Adipocyte (in vitro differentiated cells): ENCODE results near the gene ZCRB1.
A peak's percentile ranks its signal among the peaks of the same experiment; 100 is the strongest.

ENCODE experiments used
- DNase-seq: peaks from one replicate; pipeline ENCODE4 v3.0.0-alpha.2; 2015; ENCODE audit warnings: low read depth
- H3K27me3 ChIP-seq: replicated peaks from 2 replicates; pipeline ENCODE4 v1.7.0; 2013; ENCODE audit warnings: mild to moderate bottlenecking, low read length, moderate library complexity; ENCODE audit not compliant: control insufficient read depth, insufficient read depth
- H3K36me3 ChIP-seq: 2 replicates; pipeline ENCODE4 v1.7.0; 2013; ENCODE audit warnings: low read length, mild to moderate bottlenecking, moderate library complexity; ENCODE audit not compliant: control insufficient read depth, insufficient read depth, severe bottlenecking
- H3K4me1 ChIP-seq: 2 replicates; pipeline ENCODE4 v1.7.0; 2013; ENCODE audit warnings: mild to moderate bottlenecking, low read length, moderate library complexity; ENCODE audit not compliant: control insufficient read depth, insufficient read depth
- H3K4me3 ChIP-seq: 2 replicates; pipeline ENCODE4 v1.7.0; 2013; ENCODE audit warnings: mild to moderate bottlenecking, low read length, moderate library complexity
- H3K9ac ChIP-seq: 2 replicates; pipeline ENCODE4 v1.7.0; 2013; ENCODE audit warnings: mild to moderate bottlenecking, low read length, moderate library complexity
- H3K9me3 ChIP-seq: 2 replicates; pipeline ENCODE4 v1.7.0; 2013; ENCODE audit warnings: mild to moderate bottlenecking, low read length, moderate library complexity; ENCODE audit not compliant: control insufficient read depth

The ZCRB1 gene

GRCh38 chr12:42326541-42327226, 790 bp upstream of the ZCRB1 start:
- Histone ChIP-seq H3K4me3 (peak overlapping the region; percentile 100), H3K9ac (peak overlapping the region; percentile 97), H3K9me3 (no peaks in the 10 kb centered on the region), H3K36me3 (peaks cover 13% of the 10 kb centered on the region), H3K4me1 (peaks cover 27% of the 10 kb centered on the region), H3K27me3 (no peaks in the 10 kb centered on the region)
- DNase-seq: peak; percentile 67

DNA sequence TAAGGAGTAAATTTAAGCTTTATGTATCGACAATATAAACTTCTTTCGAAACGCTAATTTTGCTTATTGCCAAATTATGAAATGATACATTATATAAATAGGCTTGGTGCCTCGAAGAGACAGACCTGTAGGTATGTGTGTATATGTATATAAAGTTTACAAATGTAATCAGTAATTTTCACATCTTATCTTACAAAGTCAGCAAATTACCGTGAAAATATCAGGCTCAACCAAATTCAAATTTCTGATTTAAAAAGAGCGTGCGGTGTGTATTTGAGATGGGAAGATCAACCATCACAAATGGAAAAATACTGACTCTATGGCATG, 605 bp downstream of the ZCRB1 start:
- H3K4me3 ChIP-seq: peak overlapping the region; percentile 100

GRCh38 chr12:42323856-42324255, 2.0 kb downstream of the ZCRB1 start:
- no peak overlapping the region for H3K4me3 ChIP-seq
- H3K27me3 ChIP-seq: no peaks in the 10 kb centered on the region
- H3K9me3 ChIP-seq: no peaks in the 10 kb centered on the region
- H3K4me1 ChIP-seq: peaks cover 27% of the 10 kb centered on the region
- peaks cover 32% of the 10 kb centered on the region for H3K36me3 ChIP-seq
- no peak overlapping the region for H3K9ac ChIP-seq
- no peak for DNase-seq

More for the DNA sequence above, 605 bp downstream of the ZCRB1 start:
- Histone ChIP-seq H3K36me3 (peaks cover 26% of the 10 kb centered on the region), H3K27me3 (no peaks in the 10 kb centered on the region), H3K9ac (peak overlapping the region; percentile 97), H3K9me3 (no peaks in the 10 kb centered on the region), H3K4me1 (peaks cover 27% of the 10 kb centered on the region)
- no peak for DNase-seq

DNA sequence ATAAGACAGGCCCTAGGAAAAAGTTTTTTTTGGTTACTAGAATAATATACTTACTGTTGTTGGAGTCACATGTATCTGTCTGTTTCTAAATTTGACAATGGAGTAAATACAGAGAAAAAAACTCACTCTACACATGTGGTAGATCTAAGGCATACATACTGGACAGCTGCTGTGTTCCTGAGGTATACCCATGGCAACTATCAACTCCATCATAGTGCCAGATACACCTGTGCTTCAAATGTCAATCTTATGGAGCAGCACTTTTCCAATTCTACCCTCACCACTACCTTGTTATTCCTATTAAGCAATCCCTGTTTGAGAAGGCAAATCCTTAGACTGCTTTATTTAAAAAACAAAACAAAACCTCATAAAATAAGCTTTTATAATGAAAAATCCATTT, 3.3 kb downstream of the ZCRB1 start:
- peaks cover 18% of the 10 kb centered on the region for H3K4me1 ChIP-seq
- peaks cover 34% of the 10 kb centered on the region for H3K36me3 ChIP-seq
- H3K4me3 ChIP-seq: no peak overlapping the region
- H3K9me3 ChIP-seq: no peaks in the 10 kb centered on the region
- no peak for DNase-seq
- H3K9ac ChIP-seq: no peak overlapping the region
- no peaks in the 10 kb centered on the region for H3K27me3 ChIP-seq

DNA sequence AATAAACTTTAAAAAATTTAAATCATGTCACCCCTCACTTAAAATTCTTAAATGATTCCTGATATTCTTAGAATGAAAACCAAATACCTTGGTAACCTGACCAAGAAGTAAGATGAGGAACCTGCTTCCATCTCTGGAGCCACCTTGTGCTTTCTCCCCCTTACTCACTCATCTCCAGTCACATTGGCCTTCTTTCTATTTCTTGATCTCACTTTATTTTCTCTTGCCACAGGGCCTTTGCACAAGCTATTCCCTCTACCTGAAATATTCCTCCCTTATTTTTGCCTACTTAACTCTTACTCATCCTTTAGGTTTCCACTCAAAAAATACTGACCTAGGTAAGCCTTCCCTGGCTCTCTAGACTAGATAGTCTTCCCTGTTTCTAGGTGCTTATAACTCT, 5.1 kb downstream of the ZCRB1 start:
- no peak for DNase-seq
- no peak overlapping the region for H3K9ac ChIP-seq
- H3K27me3 ChIP-seq: no peaks in the 10 kb centered on the region
- H3K9me3 ChIP-seq: no peaks in the 10 kb centered on the region
- peaks cover 50% of the 10 kb centered on the region for H3K36me3 ChIP-seq
- H3K4me1 ChIP-seq: peaks cover 8% of the 10 kb centered on the region
- no peak overlapping the region for H3K4me3 ChIP-seq

- Histone ChIP-seq H3K4me3 (no peak overlapping the region), H3K9ac (no peak overlapping the region), H3K27me3 (no peaks in the 10 kb centered on the region), H3K4me1 (no peaks in the 10 kb centered on the region), H3K36me3 (peaks cover 46% of the 10 kb centered on the region), H3K9me3 (no peaks in the 10 kb centered on the region)
- DNase-seq: no peak
Observed at GRCh38 chr12:42315108-42315507, 10.8 kb downstream of the ZCRB1 start.

- Histone ChIP-seq H3K9ac (no peak overlapping the region), H3K27me3 (no peaks in the 10 kb centered on the region), H3K36me3 (peaks cover 17% of the 10 kb centered on the region), H3K4me1 (no peaks in the 10 kb centered on the region), H3K4me3 (no peak overlapping the region), H3K9me3 (no peaks in the 10 kb centered on the region)
- no peak for DNase-seq
Observed at GRCh38 chr12:42309996-42310395, 15.9 kb downstream of the ZCRB1 start.

GRCh38 chr12:42308390-42308789, 17.5 kb downstream of the ZCRB1 start:
- no peak for DNase-seq
- H3K9me3 ChIP-seq: no peaks in the 10 kb centered on the region
- H3K9ac ChIP-seq: no peak overlapping the region
- H3K27me3 ChIP-seq: no peaks in the 10 kb centered on the region
- H3K4me3 ChIP-seq: no peak overlapping the region
- peaks cover 12% of the 10 kb centered on the region for H3K36me3 ChIP-seq
- no peaks in the 10 kb centered on the region for H3K4me1 ChIP-seq

DNA sequence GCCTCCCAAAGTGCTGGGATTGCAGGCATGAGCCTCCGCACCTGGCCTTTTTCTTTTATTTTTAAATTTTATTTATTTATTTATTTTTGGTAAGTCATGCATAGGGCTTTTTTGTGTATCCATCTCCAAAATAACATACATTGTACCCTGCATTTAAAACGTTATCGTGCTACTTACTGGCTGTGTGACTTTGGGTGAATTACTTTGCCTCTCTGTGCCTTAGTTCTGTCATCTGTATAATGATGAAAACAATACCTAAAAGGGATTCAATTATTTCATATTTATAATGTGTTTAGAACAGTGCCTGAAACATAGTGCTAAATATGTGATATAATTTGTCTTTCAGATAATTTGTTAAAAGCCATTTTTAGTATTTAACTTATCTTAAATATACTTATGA, 19.6 kb downstream of the ZCRB1 start:
- Histone ChIP-seq H3K36me3 (no peaks in the 10 kb centered on the region), H3K9me3 (no peaks in the 10 kb centered on the region), H3K4me1 (no peaks in the 10 kb centered on the region), H3K9ac (no peak overlapping the region), H3K27me3 (no peaks in the 10 kb centered on the region), H3K4me3 (no peak overlapping the region)
- no peak for DNase-seq

DNA sequence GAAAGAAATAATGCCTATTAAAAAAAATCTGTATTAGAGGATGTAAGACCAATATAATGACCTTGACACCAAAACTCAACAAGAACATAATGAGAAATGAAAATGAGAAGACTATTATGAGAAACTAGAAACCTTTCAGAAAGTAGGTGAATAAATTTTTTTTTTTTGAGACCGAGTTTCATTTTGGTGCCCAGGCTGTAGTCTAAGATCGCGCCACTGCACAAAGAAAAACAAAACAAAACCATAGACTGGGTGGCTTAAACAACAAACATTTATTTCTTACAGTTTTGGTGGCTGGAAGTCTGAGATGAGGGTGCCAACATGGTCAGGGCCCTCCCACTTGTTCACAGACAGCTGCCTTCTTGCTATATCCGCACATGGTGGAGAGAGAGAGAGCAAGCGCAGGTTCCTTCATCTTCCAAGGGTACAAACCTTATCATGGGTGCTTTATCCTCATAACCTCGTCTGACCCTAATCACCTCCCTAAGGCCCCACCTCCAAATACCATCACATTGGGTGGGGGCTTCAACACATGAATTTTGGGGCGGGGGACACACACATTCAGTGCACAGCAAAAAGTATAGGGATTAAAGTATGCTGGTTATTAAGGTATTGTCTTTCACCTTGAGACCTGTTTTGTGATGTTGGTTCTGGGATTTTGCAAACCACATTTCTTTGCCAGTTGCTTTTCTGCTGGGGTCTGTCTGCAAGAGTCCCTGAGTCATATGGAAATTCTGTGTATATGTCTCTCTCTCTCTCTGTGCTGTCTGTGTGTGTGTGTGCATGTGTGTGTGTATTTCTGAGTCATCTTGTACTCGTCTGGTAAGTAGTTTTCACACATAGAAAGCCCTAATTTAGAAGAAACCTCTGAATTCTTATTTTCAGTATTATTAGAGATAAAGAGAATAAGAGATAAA, 26.2 kb downstream of the ZCRB1 start:
- no peaks in the 10 kb centered on the region for H3K36me3 ChIP-seq
- no peak for DNase-seq
- no peak overlapping the region for H3K4me3 ChIP-seq
- H3K9me3 ChIP-seq: no peaks in the 10 kb centered on the region
- no peaks in the 10 kb centered on the region for H3K4me1 ChIP-seq
- no peak overlapping the region for H3K9ac ChIP-seq
- H3K27me3 ChIP-seq: no peaks in the 10 kb centered on the region

DNA sequence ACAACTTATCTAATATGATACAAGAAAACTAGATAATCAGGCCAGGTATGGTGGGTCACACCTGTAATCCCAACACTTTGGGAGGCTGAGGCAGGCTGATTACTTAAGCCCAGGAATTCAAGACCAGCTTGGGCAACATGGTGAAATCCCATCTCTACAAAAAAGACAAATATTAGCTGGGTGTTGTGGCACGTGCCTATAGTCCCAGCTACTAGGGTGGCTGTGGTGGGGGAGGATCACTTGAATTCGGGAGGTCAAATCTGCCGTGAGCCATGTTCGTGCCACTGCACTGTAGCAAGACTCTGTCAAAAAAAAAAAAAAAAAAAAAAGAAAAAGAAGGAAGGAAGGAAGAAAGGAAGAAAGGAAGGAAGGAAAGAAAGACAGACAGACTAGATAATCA, 27.0 kb downstream of the ZCRB1 start:
- Histone ChIP-seq H3K36me3 (no peaks in the 10 kb centered on the region), H3K9ac (no peak overlapping the region), H3K4me3 (no peak overlapping the region), H3K9me3 (no peaks in the 10 kb centered on the region), H3K27me3 (no peaks in the 10 kb centered on the region), H3K4me1 (no peaks in the 10 kb centered on the region)
- DNase-seq: no peak
